Nephron progenitor cell (in vitro differentiated cells): Measurements from ENCODE around the gene PHF23.

ENCODE experiments used
- DNase-seq: peaks from one replicate; pipeline ENCODE4 v3.0.0; 2021
- H3K27ac Mint-ChIP-seq: 2 replicates; pipeline ENCODE4 v1.8.0; 2021; ENCODE audit warnings: mild to moderate bottlenecking, moderate library complexity, mixed read lengths
- H3K27me3 Mint-ChIP-seq: 2 replicates; pipeline ENCODE4 v1.8.0; 2021; ENCODE audit warnings: mild to moderate bottlenecking, low read depth, mixed read lengths; ENCODE audit not compliant: poor library complexity
- H3K36me3 Mint-ChIP-seq: 2 replicates; pipeline ENCODE4 v1.8.0; 2021; ENCODE audit warnings: low read depth, mixed read lengths
- H3K4me1 Mint-ChIP-seq: 2 replicates; pipeline ENCODE4 v1.8.0; 2021; ENCODE audit warnings: mixed read lengths
- H3K4me3 Mint-ChIP-seq: 2 replicates; pipeline ENCODE4 v1.8.0; 2021; ENCODE audit warnings: mild to moderate bottlenecking, moderate library complexity, mixed read lengths
- H3K9me3 Mint-ChIP-seq: 2 replicates; pipeline ENCODE4 v1.8.0; 2021; ENCODE audit warnings: mild to moderate bottlenecking, moderate library complexity, mixed read lengths
- TF ChIP-seq, protein P1 (sequence below): fragments of 200-600 bp; sonication (generic); IDR thresholded peaks from 2 replicates; pipeline ENCODE4 v1.5.0; 2021; ENCODE audit warnings: antibody characterized with exemption

The PHF23 gene

DNA sequence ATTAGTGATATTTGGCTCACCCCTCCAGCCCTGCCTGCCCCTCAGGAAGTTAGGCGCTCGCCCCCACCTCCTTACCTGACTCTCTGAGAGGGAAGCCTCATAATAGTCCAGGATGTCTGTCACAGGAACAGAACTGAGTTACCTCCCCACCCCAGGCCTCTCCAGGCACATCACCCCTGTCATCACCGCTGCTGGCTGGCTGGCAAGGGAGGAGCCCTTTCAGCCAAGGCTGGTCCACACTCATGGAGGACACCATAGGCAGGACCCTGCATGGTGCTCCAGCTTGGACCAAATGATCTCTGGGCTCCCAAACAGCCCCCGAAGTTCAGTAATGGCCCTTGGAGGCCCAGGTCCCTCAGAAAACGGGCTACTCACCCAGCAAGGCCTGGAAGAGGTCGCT lies 21.1 kb downstream of the PHF23 start:
- peaks cover 6% of the 10 kb centered on the region for H3K36me3 Mint-ChIP-seq
- peaks cover 81% of the 10 kb centered on the region for H3K4me1 Mint-ChIP-seq
- no peaks in the 10 kb centered on the region for H3K9me3 Mint-ChIP-seq
- TF ChIP-seq, protein P1, sequence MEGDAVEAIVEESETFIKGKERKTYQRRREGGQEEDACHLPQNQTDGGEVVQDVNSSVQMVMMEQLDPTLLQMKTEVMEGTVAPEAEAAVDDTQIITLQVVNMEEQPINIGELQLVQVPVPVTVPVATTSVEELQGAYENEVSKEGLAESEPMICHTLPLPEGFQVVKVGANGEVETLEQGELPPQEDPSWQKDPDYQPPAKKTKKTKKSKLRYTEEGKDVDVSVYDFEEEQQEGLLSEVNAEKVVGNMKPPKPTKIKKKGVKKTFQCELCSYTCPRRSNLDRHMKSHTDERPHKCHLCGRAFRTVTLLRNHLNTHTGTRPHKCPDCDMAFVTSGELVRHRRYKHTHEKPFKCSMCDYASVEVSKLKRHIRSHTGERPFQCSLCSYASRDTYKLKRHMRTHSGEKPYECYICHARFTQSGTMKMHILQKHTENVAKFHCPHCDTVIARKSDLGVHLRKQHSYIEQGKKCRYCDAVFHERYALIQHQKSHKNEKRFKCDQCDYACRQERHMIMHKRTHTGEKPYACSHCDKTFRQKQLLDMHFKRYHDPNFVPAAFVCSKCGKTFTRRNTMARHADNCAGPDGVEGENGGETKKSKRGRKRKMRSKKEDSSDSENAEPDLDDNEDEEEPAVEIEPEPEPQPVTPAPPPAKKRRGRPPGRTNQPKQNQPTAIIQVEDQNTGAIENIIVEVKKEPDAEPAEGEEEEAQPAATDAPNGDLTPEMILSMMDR, result no peak
- peak overlapping the region; percentile 95 for H3K4me3 Mint-ChIP-seq
- H3K27ac Mint-ChIP-seq, result peak overlapping the region; percentile 92
- no peaks in the 10 kb centered on the region for H3K27me3 Mint-ChIP-seq
- no peak for DNase-seq

- peak overlapping the region; percentile 92 for H3K27ac Mint-ChIP-seq
- peak overlapping the region; percentile 95 for H3K4me3 Mint-ChIP-seq
- peaks cover 6% of the 10 kb centered on the region for H3K36me3 Mint-ChIP-seq
- DNase-seq, result peak; percentile 59
- TF ChIP-seq, protein P1, result no peak
- H3K4me1 Mint-ChIP-seq, result peaks cover 85% of the 10 kb centered on the region
- no peaks in the 10 kb centered on the region for H3K9me3 Mint-ChIP-seq
- no peaks in the 10 kb centered on the region for H3K27me3 Mint-ChIP-seq
Measured at GRCh38 chr17:7217113-7217987, 21.9 kb downstream of the PHF23 start.

DNA sequence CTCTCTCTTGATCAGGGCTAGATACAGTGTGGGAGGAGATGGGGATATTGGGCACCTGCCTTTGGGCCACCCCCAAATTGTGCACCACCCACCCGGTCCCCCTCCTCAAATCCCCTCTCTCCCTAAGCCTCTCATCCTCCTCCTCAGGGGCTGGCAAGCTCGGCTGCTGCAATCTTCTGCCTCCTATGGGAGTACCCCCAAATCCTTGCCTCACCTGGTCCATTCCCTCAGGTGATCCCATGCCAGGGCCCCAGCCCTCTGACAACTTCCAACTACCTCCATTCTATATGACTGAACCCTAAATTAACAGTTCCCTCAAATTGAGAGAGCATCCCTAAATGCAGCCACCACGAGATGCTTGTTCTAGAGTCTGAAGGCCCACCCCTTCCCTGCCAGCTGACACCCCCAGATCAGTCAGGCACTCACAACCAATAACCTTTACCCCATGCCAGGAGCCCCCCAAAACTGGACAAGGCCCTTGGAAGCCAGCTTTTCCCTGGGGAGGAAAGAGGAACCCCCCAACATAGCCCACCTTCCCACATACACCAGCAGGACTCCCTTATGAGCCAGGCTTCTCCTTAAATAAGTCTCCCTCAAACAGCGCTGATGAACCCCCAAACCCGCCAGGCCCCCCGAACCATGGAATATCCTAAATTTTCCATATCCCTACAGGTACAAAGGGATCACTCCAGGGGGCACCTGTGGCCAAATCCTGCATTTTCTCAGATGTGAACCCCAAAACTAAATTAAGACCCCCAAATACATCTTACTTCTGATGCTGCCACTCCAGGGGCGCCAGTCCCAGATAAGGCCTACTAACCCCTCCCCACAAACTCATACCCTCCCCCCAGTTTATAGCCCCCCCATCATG lies 22.8 kb downstream of the PHF23 start:
- Mint-ChIP-seq H3K27ac (peak overlapping the region; percentile 92), H3K4me1 (peaks cover 86% of the 10 kb centered on the region), H3K27me3 (no peaks in the 10 kb centered on the region), H3K4me3 (peak overlapping the region; percentile 83), H3K36me3 (peaks cover 6% of the 10 kb centered on the region), H3K9me3 (no peaks in the 10 kb centered on the region)
- TF ChIP-seq, protein P1, result no peak
- no peak for DNase-seq

DNA sequence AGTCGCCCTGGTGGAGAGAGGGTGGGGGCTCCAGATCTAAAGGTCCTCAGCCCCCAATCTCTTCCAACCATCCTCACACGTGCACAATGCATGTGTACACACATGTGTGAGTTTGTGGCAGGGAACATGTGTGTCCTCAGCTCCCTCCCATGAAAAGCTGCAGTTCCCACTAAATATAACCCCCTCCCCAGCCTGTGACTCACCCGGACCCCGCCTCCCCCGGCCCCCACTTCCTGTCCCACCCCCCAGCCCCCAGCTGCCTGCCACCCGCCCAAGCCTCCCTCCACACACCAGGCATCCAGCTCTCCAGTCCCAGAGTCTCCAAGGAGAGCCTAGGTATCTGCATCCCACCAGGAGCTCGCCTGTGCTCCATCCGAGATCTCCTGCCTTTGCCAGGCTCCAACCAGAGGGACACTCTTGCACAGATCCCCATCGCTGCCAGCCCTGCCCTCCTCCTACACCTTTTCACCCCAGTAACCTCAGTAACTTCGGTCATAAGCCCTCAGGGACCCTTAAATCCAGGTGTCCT lies 23.5 kb downstream of the PHF23 start:
- peak overlapping the region; percentile 83 for H3K4me3 Mint-ChIP-seq
- H3K4me1 Mint-ChIP-seq, result peaks cover 86% of the 10 kb centered on the region
- no peaks in the 10 kb centered on the region for H3K9me3 Mint-ChIP-seq
- peaks cover 6% of the 10 kb centered on the region for H3K36me3 Mint-ChIP-seq
- no peaks in the 10 kb centered on the region for H3K27me3 Mint-ChIP-seq
- DNase-seq, result no peak
- H3K27ac Mint-ChIP-seq, result peak overlapping the region; percentile 99
- TF ChIP-seq, protein P1, result no peak

DNA sequence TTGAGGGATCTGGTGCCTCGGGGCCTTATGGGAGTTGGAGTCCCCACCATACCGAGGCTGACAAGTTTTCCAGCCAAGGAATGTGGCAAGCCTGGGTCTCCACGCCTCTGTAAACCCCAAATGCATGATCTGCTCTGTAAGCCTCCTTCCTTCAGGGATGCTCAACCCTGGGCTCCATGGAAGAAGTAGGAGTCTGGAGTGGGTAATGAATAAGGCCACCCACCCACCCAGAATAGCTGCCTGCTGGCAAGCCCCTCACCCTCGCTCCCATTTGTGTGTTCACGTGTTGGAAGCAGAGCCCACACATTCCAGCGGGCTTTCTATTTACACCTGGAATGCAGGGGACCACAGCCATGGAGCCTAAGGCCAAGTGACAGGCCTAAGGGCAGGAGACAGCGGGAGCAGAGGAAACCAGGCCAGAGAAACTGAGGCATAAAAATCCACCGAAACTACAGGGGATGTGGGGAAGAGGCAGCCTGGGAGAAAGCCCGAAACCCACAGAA lies 24.1 kb downstream of the PHF23 start:
- Mint-ChIP-seq H3K27me3 (no peaks in the 10 kb centered on the region), H3K4me3 (peak overlapping the region; percentile 83), H3K36me3 (peaks cover 6% of the 10 kb centered on the region), H3K4me1 (peaks cover 86% of the 10 kb centered on the region), H3K9me3 (no peaks in the 10 kb centered on the region), H3K27ac (peak overlapping the region; percentile 99)
- no peak for DNase-seq
- TF ChIP-seq, protein P1, result no peak
